Adrenal gland (tissue), 12 donors: ENCODE measurements around the gene OR10C1. TPM values are rescaled to one million over a fixed set of nuclear protein-coding genes. Genes with fewer than 3 reads are reported as not detected.

Experiments used
- DNase-seq, 7 donors: peaks; one replicate each; pipeline ENCODE4 v3.0.0-alpha.2; 2019 to 2020
- H3K27ac ChIP-seq, 5 donors: fragments of 200-600 bp; sonication (generic) in 4 of 5; 1 replicate in 3 of 5; 2 replicates in 2 of 5; pipeline versions ENCODE4 v1.5.1 to v1.8.0; 2016 to 2020; ENCODE audit warnings: mild to moderate bottlenecking in 1 of 5
- H3K27me3 ChIP-seq: fragments of 200-600 bp; 2 replicates; pipeline ENCODE4 v1.8.0; 2021
- H3K36me3 ChIP-seq, 2 donors: fragments of 200-600 bp; replicated peaks in 1 of 2; 1 replicate in 1 of 2; 2 replicates in 1 of 2; pipeline versions ENCODE4 v1.5.1 to v1.8.0; 2018 to 2022
- H3K4me1 ChIP-seq, 2 donors: fragments of 200-600 bp; replicated peaks in 1 of 2; 1 replicate in 1 of 2; 2 replicates in 1 of 2; pipeline versions ENCODE4 v1.5.1 to v1.8.0; 2018 to 2021
- H3K4me3 ChIP-seq, 4 donors: fragments of 200-600 bp; sonication (generic) in 3 of 4; one replicate each; pipeline ENCODE4 v1.5.1; 2016 to 2018
- H3K9me3 ChIP-seq, 3 donors: fragments of 200-600 bp; sonication (generic) in 1 of 3; replicated peaks in 1 of 3; 1 replicate in 2 of 3; 2 replicates in 1 of 3; pipeline versions ENCODE4 v1.5.1 to v1.8.0; 2016 to 2021
- POLR2A ChIP-seq, 2 donors: fragments of 450-650 bp; IDR thresholded peaks; one replicate each; pipeline ENCODE4 v1.6.1; 2017; ENCODE audit warnings: antibody characterized with exemption in 2 of 2, mild to moderate bottlenecking in 2 of 2, moderate library complexity in 1 of 2
- WGBS, 4 donors: extraction: QIAGEN DNeasy Blood & Tissue Kit in 2 of 4; methylation state at CpG; one replicate each; pipeline versions ENCODE4 v1.1.5 to v1.1.7; 2013 to 2017; 5-methylcytosine and 5-hydroxymethylcytosine counted together
- intact Hi-C, 2 donors: fragments of 100-400 bp; cut with DNase I; formaldehyde crosslinking; loops; one replicate each; pipeline versions ENCODE4 v1.14.1 to v1.15.0; 2022 to 2023
- polyA plus RNA-seq, 3 donors: library from polyadenylated mRNA; stranded (reverse); fragments of 200-250 nt in 2 of 3; fragments of 350-450 nt in 1 of 3; fragmentation: Illumina TruSeq in 1 of 3; extraction: RNeasy Lipid Tissue Mini Kit (QIAGEN cat#74804) in 1 of 3; gene quantifications; one replicate each; pipeline ENCODE4 v1.2.3, GENCODE V29; 2013 to 2014
- total RNA-seq, 9 donors: library from RNA; depleted of rRNA in 4 of 9; stranded (reverse); fragments of >200 nt in 4 of 9; fragments of 120-200 nt in 1 of 9; fragmentation: NEBNext Ultra II Directional in 1 of 9; extraction: Animal tissue kit (Norgen Biotek cat#: 25700) in 1 of 9; gene quantifications; one replicate each; pipeline versions ENCODE4 v1.1.0 to v1.2.4, GENCODE V29; 2013 to 2023
- TF ChIP-seq, protein P1 (sequence below), 6 experiments: fragments of 450-650 bp in 4 of 6; fragments of 200-600 bp in 2 of 6; sonication (generic) in 1 of 6; IDR thresholded peaks; 1 replicate in 5 of 6; 2 replicates in 1 of 6; pipeline versions ENCODE4 v1.5.1 to v1.8.0; 2016 to 2021; ENCODE audit warnings: antibody characterized with exemption in 6 of 6, mild to moderate bottlenecking in 2 of 6, moderate library complexity in 1 of 6
- donor health status: healthy with polysubstance abuse.
- donor health status: Bipolar disorder and iron deficiency.
- donor health status: DM: yes; HTN: yes; CAD: no.
- donor health status: DM: no; HTN: no; CAD: no.
- donor health status: DM: no; HTN: no; CAD: no.
- donor health status: DM: yes; HTN: yes; CAD: no.

The OR10C1 gene
- total and polyA plus RNA-seq, 12 donors: not detected

DNA sequence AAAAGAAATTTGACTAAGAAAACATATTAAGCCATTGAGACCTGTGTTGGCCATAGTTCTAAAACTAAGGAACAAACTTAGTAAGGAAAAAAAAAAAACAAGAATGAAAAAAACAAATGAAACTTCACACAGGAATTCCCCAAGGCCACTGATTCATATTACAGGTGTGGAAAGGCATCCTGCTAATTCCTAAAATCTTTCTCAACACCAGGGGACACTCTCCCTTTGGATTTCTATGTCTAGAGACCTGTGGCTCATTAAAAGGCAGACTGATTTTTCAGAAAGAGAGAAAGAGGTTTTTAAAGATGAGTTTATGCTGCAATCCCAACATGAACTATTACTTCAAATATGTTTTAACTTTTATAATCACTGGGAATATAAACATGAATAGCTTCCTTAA, 24.5 kb upstream of the OR10C1 start, which contains the start of gene OR12D1:
OR12D1 (plus strand) TSS at position 341 of the 400 bp plus-strand sequence.
- Histone ChIP-seq H3K27me3 (no peaks in the 10 kb centered on the region), H3K27ac (no peak within 1 kb of the TSS), H3K4me1 (no peaks in the 10 kb centered on the region), H3K4me3 (no peak within 1 kb of the TSS), H3K9me3 (no peaks in the 10 kb centered on the region), H3K36me3 (no peaks in the 10 kb centered on the region)
- TF ChIP-seq POLR2A (IDR thresholded peaks at IDR 0.05): no peak
- TF ChIP-seq, protein P1, sequence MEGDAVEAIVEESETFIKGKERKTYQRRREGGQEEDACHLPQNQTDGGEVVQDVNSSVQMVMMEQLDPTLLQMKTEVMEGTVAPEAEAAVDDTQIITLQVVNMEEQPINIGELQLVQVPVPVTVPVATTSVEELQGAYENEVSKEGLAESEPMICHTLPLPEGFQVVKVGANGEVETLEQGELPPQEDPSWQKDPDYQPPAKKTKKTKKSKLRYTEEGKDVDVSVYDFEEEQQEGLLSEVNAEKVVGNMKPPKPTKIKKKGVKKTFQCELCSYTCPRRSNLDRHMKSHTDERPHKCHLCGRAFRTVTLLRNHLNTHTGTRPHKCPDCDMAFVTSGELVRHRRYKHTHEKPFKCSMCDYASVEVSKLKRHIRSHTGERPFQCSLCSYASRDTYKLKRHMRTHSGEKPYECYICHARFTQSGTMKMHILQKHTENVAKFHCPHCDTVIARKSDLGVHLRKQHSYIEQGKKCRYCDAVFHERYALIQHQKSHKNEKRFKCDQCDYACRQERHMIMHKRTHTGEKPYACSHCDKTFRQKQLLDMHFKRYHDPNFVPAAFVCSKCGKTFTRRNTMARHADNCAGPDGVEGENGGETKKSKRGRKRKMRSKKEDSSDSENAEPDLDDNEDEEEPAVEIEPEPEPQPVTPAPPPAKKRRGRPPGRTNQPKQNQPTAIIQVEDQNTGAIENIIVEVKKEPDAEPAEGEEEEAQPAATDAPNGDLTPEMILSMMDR (IDR thresholded peaks at IDR 0.05): no peak
- intact Hi-C loops: no loop called here
- DNase-seq: no peak

DNA sequence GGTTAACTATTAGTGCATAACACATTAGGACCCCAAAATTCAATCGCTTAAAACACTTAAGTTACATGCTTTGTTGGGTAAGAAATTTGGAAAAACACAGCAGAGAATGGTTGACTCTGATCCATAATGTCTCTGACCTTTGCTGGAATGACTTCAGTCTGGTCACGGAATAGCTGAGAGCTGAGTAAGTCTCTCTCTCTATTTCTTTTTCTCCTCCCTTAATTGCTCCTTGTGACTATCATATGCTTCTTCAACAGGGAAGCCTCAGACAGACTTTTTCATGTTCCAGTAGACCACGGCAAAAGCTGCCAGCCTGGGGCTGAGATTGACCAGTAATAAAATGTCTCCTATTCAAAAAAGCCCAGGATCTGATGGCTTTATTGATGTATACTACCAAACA, 19.6 kb upstream of the OR10C1 start:
- Histone ChIP-seq H3K27me3 (no peaks in the 10 kb centered on the region), H3K27ac (no peak overlapping the region), H3K36me3 (no peaks in the 10 kb centered on the region), H3K4me3 (no peak overlapping the region), H3K4me1 (no peaks in the 10 kb centered on the region), H3K9me3 (no peaks in the 10 kb centered on the region)
- no peak for TF ChIP-seq POLR2A (IDR thresholded peaks at IDR 0.05)
- TF ChIP-seq, protein P1 (IDR thresholded peaks at IDR 0.05): no peak
- no peak for DNase-seq
- 61 to 80% (median 70%) methylated on average over 3 of the region's 3 CpGs for WGBS, 4 donors
- intact Hi-C loops: no loop called here

DNA sequence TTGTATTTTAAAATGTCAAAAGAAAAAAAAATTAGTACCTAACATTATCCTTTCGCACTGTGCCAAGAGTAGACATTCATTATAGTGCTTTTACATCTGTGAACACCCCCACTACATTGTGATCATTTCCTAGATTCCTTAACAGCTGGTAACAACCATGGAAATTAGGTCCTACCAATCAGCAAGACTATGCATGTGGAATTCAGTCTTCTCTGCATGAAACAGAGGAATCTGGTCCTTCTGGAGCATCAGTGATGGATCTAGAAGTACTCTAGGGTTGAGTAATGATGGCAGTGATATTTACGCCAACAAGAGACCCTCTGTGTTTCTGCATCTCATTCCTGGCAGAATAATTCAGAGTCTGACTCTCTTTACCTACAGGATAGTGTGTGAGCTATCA, 14.9 kb upstream of the OR10C1 start:
- Histone ChIP-seq H3K4me3 (no peak overlapping the region), H3K4me1 (no peaks in the 10 kb centered on the region), H3K36me3 (no peaks in the 10 kb centered on the region), H3K9me3 (no peaks in the 10 kb centered on the region), H3K27me3 (no peaks in the 10 kb centered on the region), H3K27ac (no peak overlapping the region)
- intact Hi-C loops: no loop called here
- 75 to 80% (median 77%) methylated on average over 2 of the region's 2 CpGs for WGBS, 4 donors
- DNase-seq: no peak
- TF ChIP-seq, protein P1 (IDR thresholded peaks at IDR 0.05): no peak
- no peak for TF ChIP-seq POLR2A (IDR thresholded peaks at IDR 0.05)

DNA sequence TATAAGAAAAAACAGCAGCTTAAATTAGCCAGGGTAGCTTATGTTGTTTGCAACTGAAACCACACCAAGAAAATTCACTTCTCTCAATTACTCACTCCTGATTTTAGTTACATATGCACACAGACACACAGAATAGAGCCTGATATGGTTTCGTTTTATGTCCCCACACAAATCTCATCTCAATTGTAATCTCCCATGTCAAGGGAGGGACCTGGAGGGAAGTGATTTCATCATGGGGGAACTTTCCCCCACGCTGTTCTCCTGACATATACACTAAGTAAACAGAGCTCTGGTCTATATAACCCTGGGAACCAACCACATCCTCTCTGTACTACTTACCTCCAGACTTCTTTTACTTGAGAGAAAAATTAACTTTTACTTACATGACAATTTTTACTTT, 14.5 kb upstream of the OR10C1 start:
- TF ChIP-seq POLR2A (IDR thresholded peaks at IDR 0.05): no peak
- TF ChIP-seq, protein P1 (IDR thresholded peaks at IDR 0.05): no peak
- H3K27me3 ChIP-seq: no peaks in the 10 kb centered on the region
- intact Hi-C loops: no loop called here
- H3K9me3 ChIP-seq: no peaks in the 10 kb centered on the region
- 39 to 47% (median 41%) methylated on average over 2 of the region's 2 CpGs for WGBS, 4 donors
- H3K4me1 ChIP-seq: no peaks in the 10 kb centered on the region
- no peak for DNase-seq
- no peaks in the 10 kb centered on the region for H3K36me3 ChIP-seq
- H3K4me3 ChIP-seq: no peak overlapping the region
- H3K27ac ChIP-seq: no peak overlapping the region
